ENCODE results near the gene ERC2.

ERC2 gene

GRCh38 chr3:55893045-55893664, 575.1 kb downstream of the ERC2 start:
- DNase-seq (ENCODE audit: low read depth) = no peak
- no peak for TF ChIP-seq CTCF (IDR thresholded peaks at IDR 0.05; ENCODE audit: control insufficient read depth, extremely low read depth, insufficient read depth)
- no peak overlapping the region for H3K4me3 ChIP-seq (ENCODE audit: low read depth, low read length)

DNA sequence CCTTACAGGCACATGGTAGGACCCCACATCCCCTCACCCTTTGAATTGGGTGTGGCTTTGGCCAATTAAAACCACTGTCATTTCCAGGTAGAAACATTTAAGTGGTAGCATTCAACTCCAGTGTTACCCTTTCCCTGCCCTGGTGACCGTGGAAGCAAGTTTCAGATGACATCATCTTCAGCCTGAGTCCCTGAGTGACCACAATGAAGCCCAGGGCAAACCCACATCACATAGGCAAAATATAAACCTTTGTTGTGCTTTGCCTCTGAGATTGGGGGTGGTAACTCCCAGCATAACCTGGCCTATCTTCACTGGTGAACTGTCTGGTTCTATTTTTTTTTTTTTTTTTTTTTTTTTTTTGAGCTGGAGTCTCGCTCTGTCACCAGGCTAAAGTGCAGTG, 577.2 kb downstream of the ERC2 start:
- H3K4me3 ChIP-seq (ENCODE audit: low read depth, low read length) = no peak overlapping the region
- no peak for TF ChIP-seq CTCF (IDR thresholded peaks at IDR 0.05; ENCODE audit: control insufficient read depth, extremely low read depth, insufficient read depth)
- no peak for DNase-seq (ENCODE audit: low read depth)

DNA sequence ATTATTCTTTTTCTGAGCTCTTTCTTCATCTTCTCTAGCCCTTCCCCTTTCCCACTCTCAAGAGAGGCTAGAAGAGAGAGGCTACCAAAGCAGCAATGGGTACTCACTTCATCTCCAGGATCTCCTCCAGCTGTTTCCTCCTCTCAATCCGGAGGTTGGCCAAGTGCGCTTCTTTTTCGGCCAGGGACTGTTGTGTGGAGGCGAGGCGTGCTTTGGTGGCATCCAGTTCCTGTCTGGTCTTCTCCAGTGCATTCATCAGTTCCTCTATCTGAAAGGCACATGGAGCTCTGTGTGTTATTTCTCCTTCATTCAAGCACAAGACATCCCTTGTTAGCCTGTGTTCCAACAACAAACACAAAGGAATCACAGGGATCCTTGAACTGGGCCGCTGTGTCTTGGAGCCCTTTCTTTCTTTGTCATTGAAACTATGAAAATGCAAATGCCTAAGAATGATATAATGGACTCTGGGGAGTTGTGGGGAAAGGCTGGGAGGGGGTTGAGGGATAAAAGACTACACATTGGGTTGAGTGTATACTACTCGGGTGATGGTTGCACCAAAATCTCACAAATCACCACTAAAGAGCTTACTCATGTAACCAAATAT, 579.9 kb downstream of the ERC2 start:
- no peak for TF ChIP-seq CTCF (IDR thresholded peaks at IDR 0.05; ENCODE audit: control insufficient read depth, extremely low read depth, insufficient read depth)
- DNase-seq (ENCODE audit: low read depth) = no peak
- no peak overlapping the region for H3K4me3 ChIP-seq (ENCODE audit: low read depth, low read length)

DNA sequence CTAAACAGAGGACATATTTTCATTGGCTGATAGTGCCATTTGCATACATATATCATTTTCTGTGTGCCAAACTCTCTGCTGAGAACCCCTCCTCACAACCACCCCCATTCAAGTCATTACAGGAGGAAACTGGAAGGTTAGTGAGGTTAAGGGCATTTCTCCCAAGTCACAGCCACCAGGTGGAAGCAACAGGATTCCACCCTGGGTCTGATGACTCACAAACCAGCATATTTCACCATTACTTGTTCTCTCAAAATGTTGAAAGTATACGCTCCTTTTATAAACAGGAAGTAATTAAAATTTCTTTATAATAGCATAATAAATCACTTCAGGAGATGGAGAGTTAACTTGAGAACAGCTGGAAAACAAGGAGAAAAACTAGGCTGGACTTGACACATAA, 582.5 kb downstream of the ERC2 start:
- no peak overlapping the region for H3K4me3 ChIP-seq (ENCODE audit: low read depth, low read length)
- no peak for TF ChIP-seq CTCF (IDR thresholded peaks at IDR 0.05; ENCODE audit: control insufficient read depth, extremely low read depth, insufficient read depth)
- DNase-seq (ENCODE audit: low read depth) = no peak

- no peak overlapping the region for H3K4me3 ChIP-seq (ENCODE audit: low read depth, low read length)
- DNase-seq (ENCODE audit: low read depth) = no peak
- no peak for TF ChIP-seq CTCF (IDR thresholded peaks at IDR 0.05; ENCODE audit: control insufficient read depth, extremely low read depth, insufficient read depth)
Observed at GRCh38 chr3:55884491-55885285, 583.6 kb downstream of the ERC2 start.

GRCh38 chr3:55884066-55884465, 584.2 kb downstream of the ERC2 start:
- DNase-seq (ENCODE audit: low read depth) = no peak
- TF ChIP-seq CTCF (IDR thresholded peaks at IDR 0.05; ENCODE audit: control insufficient read depth, extremely low read depth, insufficient read depth) = no peak
- H3K4me3 ChIP-seq (ENCODE audit: low read depth, low read length) = no peak overlapping the region

All from LNCaP clone FGC (cell line).